Smooth muscle cell (in vitro differentiated cells): ENCODE results near the gene ISCA2. TPM values are rescaled to one million over a fixed set of nuclear protein-coding genes. Genes with fewer than 3 reads are reported as not detected.

ENCODE experiments used
- DNase-seq: peaks from one replicate; lab custom pipeline; 2025; ENCODE audit not compliant: unreplicated experiment; lab: John Stamatoyannopoulos, UW
- H2AFZ ChIP-seq: fragments of 200-600 bp; sonication (generic); 2 replicates; pipeline ENCODE4 v1.6.0; 2016; ENCODE audit warnings: antibody characterized with exemption, low read depth, mild to moderate bottlenecking
- H3F3A ChIP-seq: fragments of 200-600 bp; sonication (generic); 2 replicates; pipeline ENCODE4 v1.6.0; 2017; ENCODE audit warnings: antibody characterized with exemption, low read depth
- H3K27ac ChIP-seq: fragments of 200-600 bp; sonication (generic); 2 replicates; pipeline ENCODE4 v1.5.1; 2016; ENCODE audit warnings: low read depth, mild to moderate bottlenecking
- H3K27me3 ChIP-seq: fragments of 200-600 bp; sonication (generic); 2 replicates; pipeline ENCODE4 v1.6.1; 2016; ENCODE audit warnings: low read depth, mild to moderate bottlenecking
- H3K36me3 ChIP-seq: fragments of 200-600 bp; sonication (generic); 2 replicates; pipeline ENCODE4 v1.5.1; 2016; ENCODE audit warnings: low read depth
- H3K4me1 ChIP-seq: fragments of 200-600 bp; sonication (generic); 2 replicates; pipeline ENCODE4 v1.5.1; 2016; ENCODE audit warnings: low read depth
- H3K4me2 ChIP-seq: fragments of 200-600 bp; sonication (generic); 2 replicates; pipeline ENCODE4 v1.6.0; 2016; ENCODE audit warnings: mild to moderate bottlenecking
- H3K4me3 ChIP-seq: fragments of 200-600 bp; sonication (generic); 2 replicates; pipeline ENCODE4 v1.5.1; 2016; ENCODE audit warnings: mild to moderate bottlenecking
- H3K79me2 ChIP-seq: fragments of 200-600 bp; sonication (generic); 2 replicates; pipeline ENCODE4 v1.6.0; 2016; ENCODE audit warnings: low read depth, mild to moderate bottlenecking
- H3K9ac ChIP-seq: fragments of 200-600 bp; sonication (generic); 2 replicates; pipeline ENCODE4 v1.6.0; 2016; ENCODE audit warnings: low read depth
- H3K9me3 ChIP-seq: fragments of 200-600 bp; sonication (generic); replicated peaks from 2 replicates; pipeline ENCODE4 v1.5.1; 2016; ENCODE audit warnings: low read depth
- H4K20me1 ChIP-seq: fragments of 200-600 bp; sonication (generic); 2 replicates; pipeline ENCODE4 v1.6.0; 2016; ENCODE audit warnings: low read depth
- CTCF ChIP-seq: fragments of 200-600 bp; sonication (generic); IDR thresholded peaks from 2 replicates; pipeline ENCODE4 v1.5.1; 2017; ENCODE audit warnings: borderline replicate concordance, mild to moderate bottlenecking, antibody characterized with exemption; ENCODE audit not compliant: insufficient read depth, poor library complexity, severe bottlenecking
- WGBS: methylation state at CpG from one replicate; pipeline ENCODE4 v1.1.7; 2016; ENCODE audit warnings: low lambda C conversion rate; 5-methylcytosine and 5-hydroxymethylcytosine counted together
- polyA plus RNA-seq: library from polyadenylated mRNA; unstranded; fragments of >200 nt; fragmentation: Nextera tagmentation; extraction: Ambion mirVana; gene quantifications from 2 replicates; pipeline ENCODE4 v1.2.1, GENCODE V29; 2016
- total RNA-seq: library from RNA; depleted of rRNA; stranded (reverse); fragments of >200 nt; gene quantifications from 2 replicates; pipeline ENCODE4 v1.2.3, GENCODE V29; 2014

Gene ISCA2
- total and polyA plus RNA-seq, 2 experiments from 2014 or later: 15.0 to 65.8 TPM

GRCh38 chr14:74511966-74512830 is 18.6 kb downstream of the ISCA2 start:
- Histone ChIP-seq H3K27ac (no peak overlapping the region), H3F3A (no peaks in the 10 kb centered on the region), H3K4me2 (no peak overlapping the region), H3K9ac (no peak overlapping the region), H4K20me1 (no peaks in the 10 kb centered on the region), H3K27me3 (no peaks in the 10 kb centered on the region), H2AFZ (no peak overlapping the region), H3K79me2 (no peaks in the 10 kb centered on the region), H3K4me1 (peaks cover 7% of the 10 kb centered on the region), H3K4me3 (no peak overlapping the region), H3K36me3 (peaks cover 5% of the 10 kb centered on the region), H3K9me3 (no peaks in the 10 kb centered on the region)
- 91% methylated on average over 10 of the region's 10 CpGs for WGBS
- TF ChIP-seq CTCF: no peak
- DNase-seq: no peak

GRCh38 chr14:74514471-74514941 is 20.9 kb downstream of the ISCA2 start:
- H3K4me1 ChIP-seq: peaks cover 7% of the 10 kb centered on the region
- H3K4me3 ChIP-seq: no peak overlapping the region
- DNase-seq: no peak
- no peaks in the 10 kb centered on the region for H3K9me3 ChIP-seq
- no peak for TF ChIP-seq CTCF
- H3F3A ChIP-seq: no peaks in the 10 kb centered on the region
- no peaks in the 10 kb centered on the region for H4K20me1 ChIP-seq
- H3K79me2 ChIP-seq: no peaks in the 10 kb centered on the region
- H3K36me3 ChIP-seq: peaks cover 5% of the 10 kb centered on the region
- H2AFZ ChIP-seq: no peak overlapping the region
- H3K27ac ChIP-seq: peak overlapping the region; percentile 24
- no peak overlapping the region for H3K9ac ChIP-seq
- 74% methylated on average over 13 of the region's 13 CpGs for WGBS
- H3K27me3 ChIP-seq: no peaks in the 10 kb centered on the region
- H3K4me2 ChIP-seq: no peak overlapping the region

GRCh38 chr14:74515891-74516412 is 22.4 kb downstream of the ISCA2 start:
- H3K27me3 ChIP-seq: no peaks in the 10 kb centered on the region
- H3K4me2 ChIP-seq: no peak overlapping the region
- DNase-seq: no peak
- peaks cover 1% of the 10 kb centered on the region for H3K4me1 ChIP-seq
- H3K9me3 ChIP-seq: no peaks in the 10 kb centered on the region
- WGBS: 86% methylated on average over 8 of the region's 8 CpGs
- peaks cover 5% of the 10 kb centered on the region for H3K36me3 ChIP-seq
- no peaks in the 10 kb centered on the region for H3F3A ChIP-seq
- H3K4me3 ChIP-seq: no peak overlapping the region
- no peaks in the 10 kb centered on the region for H3K79me2 ChIP-seq
- no peak overlapping the region for H2AFZ ChIP-seq
- TF ChIP-seq CTCF: no peak
- no peak overlapping the region for H3K27ac ChIP-seq
- H3K9ac ChIP-seq: no peak overlapping the region
- peaks cover 4% of the 10 kb centered on the region for H4K20me1 ChIP-seq
